Measurements from ENCODE around the gene ITIH4.
"Not testable (repeated sequence)": the region's sequence is repeated elsewhere in the genome, so short reads cannot be mapped to it uniquely, and the experiment has no call there.

The ITIH4 gene

GRCh38 chr3:52786330-52787215, 43.9 kb downstream of the ITIH4 start:
- no peak for DNase-seq (ENCODE audit: low read depth in 2 of 3, low spot score in 2 of 3)

DNA sequence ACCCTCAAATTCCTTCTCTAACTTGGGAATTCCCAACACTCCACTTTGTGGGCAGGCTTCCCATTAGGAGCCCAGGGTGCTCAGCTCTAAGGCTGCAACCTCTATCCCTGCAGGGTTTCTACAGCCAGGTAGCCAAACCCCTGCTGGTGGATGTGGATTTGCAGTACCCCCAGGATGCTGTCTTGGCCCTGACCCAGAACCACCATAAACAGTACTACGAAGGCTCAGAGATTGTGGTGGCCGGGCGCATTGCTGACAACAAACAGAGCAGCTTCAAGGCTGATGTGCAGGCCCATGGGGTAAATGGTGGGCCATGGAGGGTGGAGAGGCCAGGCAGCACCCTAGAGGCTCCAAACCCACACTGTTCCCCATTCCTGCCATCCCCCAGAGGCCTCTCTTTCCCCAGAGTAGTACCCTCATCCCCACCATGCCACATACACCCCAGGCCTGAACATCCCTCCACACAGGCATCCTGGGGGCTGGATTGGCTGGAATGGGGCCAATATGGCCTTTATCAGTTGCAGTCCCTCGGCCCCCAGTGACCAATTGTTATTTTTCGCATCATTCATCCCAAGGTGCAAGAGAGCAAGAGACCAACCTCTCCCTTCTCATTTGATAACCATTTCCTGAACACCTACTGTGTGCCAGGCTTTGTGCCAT, 45.4 kb downstream of the ITIH4 start:
- DNase-seq (ENCODE audit: low read depth in 2 of 3, low spot score in 2 of 3), result no peak

GRCh38 chr3:52784021-52784621, 46.4 kb downstream of the ITIH4 start:
- DNase-seq (ENCODE audit: low read depth in 2 of 3, low spot score in 2 of 3), result no peak

DNA sequence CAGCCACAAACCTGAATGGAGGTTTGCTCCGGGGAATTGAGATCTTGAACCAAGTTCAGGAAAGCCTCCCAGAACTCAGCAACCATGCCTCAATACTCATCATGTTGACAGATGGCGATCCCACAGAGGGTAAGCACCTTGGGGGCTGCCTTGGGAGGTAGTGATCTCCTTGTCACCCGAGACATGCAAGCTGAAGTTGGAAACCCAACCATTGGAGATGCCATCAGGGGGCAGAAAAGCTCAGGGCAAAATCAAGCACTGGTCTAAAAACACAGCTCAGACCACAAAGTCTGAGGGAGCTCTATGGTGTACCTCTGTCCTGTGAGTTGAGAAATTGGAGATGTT, 47.3 kb downstream of the ITIH4 start:
- no peak for DNase-seq (ENCODE audit: low read depth in 2 of 3, low spot score in 2 of 3)

DNA sequence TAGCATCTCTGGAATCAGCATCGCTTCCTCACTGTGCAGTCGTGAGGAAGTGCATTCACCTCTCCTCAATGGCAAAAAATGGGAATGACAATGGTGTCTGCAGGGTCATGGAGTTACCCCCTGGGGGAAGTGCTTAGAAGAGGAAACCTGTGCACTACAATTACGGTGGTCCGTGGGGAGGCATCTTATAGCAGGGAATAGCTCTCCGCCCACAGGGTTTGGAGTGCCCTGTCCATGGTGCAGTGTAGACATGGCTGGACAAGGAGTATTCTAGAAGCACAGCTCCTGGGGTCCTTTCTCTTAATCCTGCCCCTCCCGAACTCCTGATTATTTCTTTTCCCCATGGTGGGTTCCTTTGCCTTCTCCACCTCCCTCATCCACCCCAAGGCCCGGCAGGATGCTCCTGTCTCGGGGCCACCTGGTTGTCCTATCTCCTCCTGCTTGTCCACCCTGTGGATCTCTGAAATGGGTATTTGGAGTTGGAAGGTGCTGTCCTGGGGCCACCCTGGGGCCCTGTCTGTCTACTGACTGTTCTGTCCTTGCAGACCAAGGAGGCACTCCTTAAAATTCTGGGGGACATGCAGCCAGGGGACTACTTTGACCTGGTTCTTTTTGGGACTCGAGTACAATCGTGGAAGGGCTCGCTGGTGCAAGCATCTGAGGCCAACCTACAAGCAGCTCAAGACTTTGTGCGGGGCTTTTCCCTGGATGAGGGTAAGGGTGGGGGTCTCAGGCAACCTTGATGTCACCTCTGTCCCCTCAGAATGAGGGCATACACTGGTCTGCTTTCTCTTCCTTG, 47.9 kb downstream of the ITIH4 start:
- no peak for DNase-seq (ENCODE audit: low read depth in 2 of 3, low spot score in 2 of 3)

- DNase-seq (ENCODE audit: low read depth in 2 of 3, low spot score in 2 of 3), result no peak
Measured at GRCh38 chr3:52781741-52782140, 48.7 kb downstream of the ITIH4 start.

DNA sequence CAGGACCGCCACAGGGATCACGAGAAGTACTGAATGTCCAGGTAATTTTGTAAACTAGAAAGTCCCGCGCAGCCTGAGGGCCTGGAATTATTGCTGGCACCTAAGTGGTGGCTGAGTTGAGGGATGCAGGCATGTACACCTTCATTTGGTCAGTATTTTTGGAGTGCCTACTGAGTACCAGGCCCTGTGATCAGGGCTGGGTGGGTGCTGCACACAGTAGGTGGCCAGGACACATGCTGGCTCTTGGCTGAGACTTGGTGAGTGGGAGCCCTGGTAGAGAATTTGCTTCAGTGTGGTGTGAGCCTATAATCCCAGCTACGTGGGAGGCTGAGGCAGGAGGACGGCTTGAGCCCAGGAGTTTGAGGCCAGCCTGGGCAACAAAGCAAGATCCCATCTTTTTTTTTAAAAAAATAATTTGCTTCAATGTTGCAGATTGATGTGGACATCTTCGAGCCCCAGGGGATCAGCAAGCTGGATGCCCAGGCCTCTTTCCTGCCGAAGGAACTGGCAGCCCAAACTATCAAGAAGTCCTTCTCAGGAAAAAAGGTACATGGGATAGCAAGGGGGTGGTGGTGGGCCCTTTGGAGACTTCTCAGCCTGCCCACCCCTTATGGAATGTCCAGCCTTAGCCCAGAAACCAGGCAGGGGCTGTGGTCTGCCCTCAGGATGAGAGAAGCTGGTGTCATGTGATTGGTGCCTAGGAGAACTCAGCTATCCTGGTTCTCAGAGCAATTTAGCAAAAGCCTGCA, 50.5 kb downstream of the ITIH4 start:
- no peak for DNase-seq (ENCODE audit: low read depth in 2 of 3, low spot score in 2 of 3)

GRCh38 chr3:52779011-52779836, 51.2 kb downstream of the ITIH4 start:
- DNase-seq (ENCODE audit: low read depth in 2 of 3, low spot score in 2 of 3), result no peak

DNA sequence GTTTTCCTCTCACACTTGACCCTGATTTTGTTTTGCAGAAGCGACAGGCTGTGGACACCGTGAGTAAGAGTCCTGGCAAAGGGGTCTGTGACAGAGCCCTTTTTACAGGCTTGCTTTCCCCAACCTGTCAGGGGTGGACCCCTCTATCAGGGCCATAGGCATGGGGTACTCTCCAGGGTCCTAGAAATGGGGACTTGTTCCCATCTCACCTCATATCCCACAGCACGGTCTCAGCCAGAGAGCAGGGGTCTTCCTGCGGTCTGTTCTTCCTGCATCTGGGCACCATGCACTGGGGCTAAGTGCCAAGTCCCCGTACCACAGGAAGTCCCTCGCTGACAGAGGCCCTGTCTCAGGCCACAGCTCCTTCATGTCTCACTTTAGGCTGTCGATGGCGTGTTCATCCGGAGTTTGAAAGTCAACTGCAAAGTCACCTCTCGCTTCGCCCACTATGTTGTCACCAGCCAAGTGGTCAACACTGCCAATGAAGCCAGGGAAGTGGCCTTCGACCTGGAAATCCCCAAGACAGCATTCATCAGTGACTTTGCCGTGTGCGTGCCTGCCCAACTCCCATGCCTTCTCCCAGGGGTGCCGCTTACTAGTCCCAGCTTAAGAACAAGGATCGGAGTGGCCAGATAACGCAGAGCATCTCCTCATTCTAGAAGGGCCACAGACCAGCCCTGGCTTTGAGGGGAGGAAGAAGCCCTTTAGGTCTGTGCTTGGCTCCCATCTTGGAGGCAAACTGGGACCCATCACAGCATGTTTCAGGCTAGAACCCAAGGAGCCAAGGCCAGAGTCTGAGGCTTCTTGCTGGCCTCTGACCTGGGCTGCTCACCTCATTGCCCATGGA, 52.3 kb downstream of the ITIH4 start:
- DNase-seq (ENCODE audit: low read depth in 2 of 3, low spot score in 2 of 3), result no peak

GRCh38 chr3:52777127-52777958, 53.1 kb downstream of the ITIH4 start, which contains the start of gene ITIH1:
ITIH1 (plus strand) TSS chr3:52777599; CDS start chr3:52777616, 17 bp downstream.
- DNase-seq (ENCODE audit: low read depth in 2 of 3, low spot score in 2 of 3), result no peak

DNA sequence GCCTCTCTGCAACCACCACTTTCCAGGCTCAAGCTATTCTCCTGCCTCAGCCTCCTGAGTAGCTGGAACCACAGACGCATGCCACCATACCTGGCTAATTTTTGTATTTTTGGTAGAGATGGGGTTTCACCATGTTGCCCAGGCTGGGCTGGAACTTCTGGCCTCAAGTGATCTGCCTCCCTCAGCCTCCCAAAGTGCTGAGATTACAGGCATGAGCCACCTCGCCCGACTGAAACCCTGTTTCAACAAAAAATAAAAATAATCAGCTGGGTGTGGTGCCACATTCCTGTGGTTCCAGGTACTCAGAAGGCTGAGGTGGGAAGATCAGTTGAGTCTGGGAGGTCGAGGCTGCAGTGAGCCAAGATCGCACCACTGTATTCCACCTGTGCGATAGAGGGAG, 54.0 kb downstream of the ITIH4 start:
- not testable (repeated sequence) for DNase-seq (ENCODE audit: low read depth in 2 of 3, low spot score in 2 of 3)

GRCh38 chr3:52775877-52776276, 54.6 kb downstream of the ITIH4 start:
- DNase-seq (ENCODE audit: low read depth in 2 of 3, low spot score in 2 of 3), result no peak

DNA sequence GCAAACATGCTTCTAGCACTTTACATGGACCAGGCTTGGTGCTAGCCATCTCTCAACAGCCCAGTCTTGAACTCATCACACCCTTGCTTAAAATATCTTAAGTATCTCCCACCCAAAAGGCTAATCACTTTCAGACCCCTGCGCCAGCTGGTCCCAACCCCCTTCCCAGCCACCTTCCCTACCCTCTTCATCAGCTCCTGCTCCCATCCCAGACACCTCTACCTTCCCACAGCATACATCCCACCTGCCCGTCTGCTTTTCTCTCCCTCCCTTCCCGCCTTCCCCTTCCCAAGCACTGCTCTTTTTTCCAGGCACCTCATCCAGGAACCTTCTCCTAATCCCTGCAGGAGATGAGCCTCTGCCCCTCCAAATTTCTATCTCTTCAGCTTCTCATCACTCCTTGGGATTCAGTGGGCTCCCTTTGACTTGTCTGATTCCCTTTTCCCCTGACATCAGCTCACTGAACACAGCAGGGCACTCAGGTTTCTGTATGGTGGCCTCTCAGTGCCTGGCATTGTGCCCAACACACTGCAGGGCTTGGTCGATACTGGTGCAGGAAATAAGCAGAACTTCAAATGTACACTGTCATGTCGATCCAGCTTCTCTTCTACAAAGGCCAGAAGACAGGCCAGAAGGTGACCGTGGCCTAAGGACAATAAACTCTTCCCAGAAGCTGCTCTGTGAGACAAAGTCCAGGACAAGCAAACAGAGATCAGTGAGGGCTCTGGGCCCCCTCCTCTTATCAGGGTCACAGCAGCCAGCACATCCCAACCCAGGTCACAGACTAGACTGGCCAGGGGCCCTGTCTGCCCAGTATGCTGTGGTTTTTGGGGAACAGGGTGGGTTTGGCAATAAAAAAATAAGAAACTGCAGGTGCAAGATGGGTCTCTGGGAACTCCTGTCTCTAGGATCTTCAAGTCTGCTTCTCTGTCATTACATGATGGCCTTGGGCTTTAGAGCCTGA, 55.3 kb downstream of the ITIH4 start:
- no peak for DNase-seq (ENCODE audit: low read depth in 2 of 3, low spot score in 2 of 3)

GRCh38 chr3:52774066-52774713, 56.3 kb downstream of the ITIH4 start:
- DNase-seq (ENCODE audit: low read depth in 2 of 3, low spot score in 2 of 3), result no peak

DNA sequence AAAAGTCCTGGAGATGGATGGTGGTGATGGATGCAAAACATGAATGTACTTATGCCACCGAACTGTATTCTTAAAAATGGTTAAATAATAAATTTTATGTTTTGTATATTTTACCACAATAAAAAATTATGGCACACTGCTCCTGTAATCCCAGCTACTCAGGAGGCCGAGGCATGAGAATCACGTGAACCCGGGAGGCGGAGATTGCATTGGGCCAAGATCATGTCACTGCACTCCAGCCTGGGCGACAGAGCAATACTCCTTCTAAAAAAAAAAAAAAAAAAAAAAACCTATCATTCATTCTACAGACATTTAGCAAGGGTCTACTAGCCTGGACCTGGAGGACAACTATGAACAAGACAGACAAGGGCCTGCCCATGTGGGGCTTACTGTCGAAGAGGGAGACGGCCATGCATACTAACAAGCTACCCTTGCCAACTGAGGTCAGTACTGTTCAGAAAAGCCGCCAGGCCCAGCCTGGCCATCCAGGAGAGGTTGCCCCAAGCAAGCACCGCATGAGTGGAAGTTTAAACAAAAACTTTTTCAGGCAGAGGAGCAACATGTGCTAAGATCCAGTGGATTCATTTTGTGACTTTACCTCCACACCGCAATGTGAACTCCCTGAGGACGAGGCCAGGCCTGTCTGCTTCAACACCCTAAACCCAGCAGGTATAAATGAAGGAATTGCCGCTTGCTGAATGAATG, 57.0 kb downstream of the ITIH4 start:
- DNase-seq (ENCODE audit: low read depth in 2 of 3, low spot score in 2 of 3), result no peak

GRCh38 chr3:52771702-52772101, 58.8 kb downstream of the ITIH4 start:
- no peak for DNase-seq (ENCODE audit: low read depth in 2 of 3, low spot score in 2 of 3)
